ENCODE measurements around the gene ADGRG3.

ADGRG3 gene

GRCh38 chr16:57637020-57637419 lies 31.1 kb upstream of the ADGRG3 start:
- Histone ChIP-seq H3K4me3 (ENCODE audit: low read length) (no peak overlapping the region), H4K20me1 (ENCODE audit: insufficient read depth, low read length) (peaks cover 7% of the 10 kb centered on the region; the same call in 1 of the 2 replicates), H3K27ac (ENCODE audit: low read length) (no peak overlapping the region), H3K4me2 (ENCODE audit: low read length) (no peak overlapping the region), H2AFZ (ENCODE audit: low read depth, low read length) (no peak overlapping the region), H3K27me3 (ENCODE audit: low read depth, low read length) (peaks cover 87% of the 10 kb centered on the region), H3K79me2 (ENCODE audit: low read length) (no peaks in the 10 kb centered on the region), H3K9ac (ENCODE audit: low read length) (no peak overlapping the region), H3K36me3 (replicated peaks; ENCODE audit: low read depth, low read length) (no peaks in the 10 kb centered on the region), H3K9me3 (ENCODE audit: insufficient read depth, low read length) (no peaks in the 10 kb centered on the region), H3K4me1 (ENCODE audit: low read length) (no peaks in the 10 kb centered on the region)
- TF ChIP-seq EZH2phosphoT487 (IDR thresholded peaks at IDR 0.05; ENCODE audit: low read depth): no peak
- TF ChIP-seq, protein P1, sequence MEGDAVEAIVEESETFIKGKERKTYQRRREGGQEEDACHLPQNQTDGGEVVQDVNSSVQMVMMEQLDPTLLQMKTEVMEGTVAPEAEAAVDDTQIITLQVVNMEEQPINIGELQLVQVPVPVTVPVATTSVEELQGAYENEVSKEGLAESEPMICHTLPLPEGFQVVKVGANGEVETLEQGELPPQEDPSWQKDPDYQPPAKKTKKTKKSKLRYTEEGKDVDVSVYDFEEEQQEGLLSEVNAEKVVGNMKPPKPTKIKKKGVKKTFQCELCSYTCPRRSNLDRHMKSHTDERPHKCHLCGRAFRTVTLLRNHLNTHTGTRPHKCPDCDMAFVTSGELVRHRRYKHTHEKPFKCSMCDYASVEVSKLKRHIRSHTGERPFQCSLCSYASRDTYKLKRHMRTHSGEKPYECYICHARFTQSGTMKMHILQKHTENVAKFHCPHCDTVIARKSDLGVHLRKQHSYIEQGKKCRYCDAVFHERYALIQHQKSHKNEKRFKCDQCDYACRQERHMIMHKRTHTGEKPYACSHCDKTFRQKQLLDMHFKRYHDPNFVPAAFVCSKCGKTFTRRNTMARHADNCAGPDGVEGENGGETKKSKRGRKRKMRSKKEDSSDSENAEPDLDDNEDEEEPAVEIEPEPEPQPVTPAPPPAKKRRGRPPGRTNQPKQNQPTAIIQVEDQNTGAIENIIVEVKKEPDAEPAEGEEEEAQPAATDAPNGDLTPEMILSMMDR (IDR thresholded peaks at IDR 0.05; ENCODE audit: low read depth, low read length): no peak

DNA sequence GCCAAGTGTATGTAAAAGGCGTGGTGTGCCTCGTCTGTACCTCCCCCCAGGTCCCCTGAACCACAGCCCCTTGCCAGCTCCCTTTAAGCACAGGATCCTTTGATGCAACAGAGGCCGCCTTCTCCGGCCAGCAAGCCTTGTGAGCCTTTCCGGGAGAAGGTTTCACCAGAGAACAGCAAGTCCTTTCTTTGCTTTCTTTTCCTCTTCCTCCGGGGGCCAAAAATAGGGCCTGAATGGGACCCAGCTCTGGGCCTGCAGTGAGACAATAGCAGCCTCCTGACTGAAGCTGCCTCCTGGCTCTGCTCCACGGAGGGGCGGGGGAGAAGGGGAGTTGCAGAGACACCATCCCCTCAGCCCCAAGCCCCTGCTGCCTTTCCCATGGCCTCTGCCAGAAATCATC lies 30.7 kb upstream of the ADGRG3 start:
- Histone ChIP-seq H3K4me3 (ENCODE audit: low read length) (no peak overlapping the region), H2AFZ (ENCODE audit: low read depth, low read length) (no peak overlapping the region), H3K27me3 (ENCODE audit: low read depth, low read length) (peaks cover 87% of the 10 kb centered on the region), H3K9ac (ENCODE audit: low read length) (no peak overlapping the region), H3K4me2 (ENCODE audit: low read length) (no peak overlapping the region), H3K79me2 (ENCODE audit: low read length) (no peaks in the 10 kb centered on the region), H3K27ac (ENCODE audit: low read length) (no peak overlapping the region), H3K9me3 (ENCODE audit: insufficient read depth, low read length) (no peaks in the 10 kb centered on the region), H4K20me1 (ENCODE audit: insufficient read depth, low read length) (peaks cover 11% of the 10 kb centered on the region; the same call in 1 of the 2 replicates), H3K36me3 (replicated peaks; ENCODE audit: low read depth, low read length) (no peaks in the 10 kb centered on the region), H3K4me1 (ENCODE audit: low read length) (no peaks in the 10 kb centered on the region)
- TF ChIP-seq, protein P1 (IDR thresholded peaks at IDR 0.05; ENCODE audit: low read depth, low read length): no peak
- TF ChIP-seq EZH2phosphoT487 (IDR thresholded peaks at IDR 0.05; ENCODE audit: low read depth): no peak

DNA sequence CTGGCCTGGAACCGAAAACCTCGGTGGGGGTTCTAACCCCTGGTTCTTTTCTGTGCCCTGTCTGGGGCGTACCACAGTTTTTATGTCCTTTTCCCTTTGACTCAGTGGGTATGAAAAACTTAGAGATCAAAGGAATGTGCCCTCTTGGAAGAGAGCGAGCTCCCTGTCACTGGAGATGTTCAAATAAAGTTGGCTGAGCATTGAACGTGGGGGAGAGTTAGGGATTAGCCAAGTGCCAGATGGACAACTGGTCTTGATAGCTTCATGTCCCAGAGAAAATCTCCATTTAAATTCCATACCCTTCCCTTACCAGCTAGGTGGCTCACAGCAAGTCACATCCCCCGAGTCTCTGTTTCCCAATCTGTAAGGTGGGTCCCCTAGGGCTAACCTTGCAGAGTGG lies 30.1 kb upstream of the ADGRG3 start:
- Histone ChIP-seq H4K20me1 (ENCODE audit: insufficient read depth, low read length) (peaks cover 13% of the 10 kb centered on the region; the same call in 1 of the 2 replicates), H3K9ac (ENCODE audit: low read length) (no peak overlapping the region), H3K27me3 (ENCODE audit: low read depth, low read length) (peaks cover 87% of the 10 kb centered on the region)

GRCh38 chr16:57638381-57638780 lies 29.7 kb upstream of the ADGRG3 start:
- Histone ChIP-seq H2AFZ (ENCODE audit: low read depth, low read length) (no peak overlapping the region), H3K36me3 (replicated peaks; ENCODE audit: low read depth, low read length) (no peaks in the 10 kb centered on the region), H3K79me2 (ENCODE audit: low read length) (no peaks in the 10 kb centered on the region), H3K4me3 (ENCODE audit: low read length) (no peak overlapping the region), H3K9me3 (ENCODE audit: insufficient read depth, low read length) (no peaks in the 10 kb centered on the region), H3K4me1 (ENCODE audit: low read length) (no peaks in the 10 kb centered on the region), H3K27me3 (ENCODE audit: low read depth, low read length) (peaks cover 87% of the 10 kb centered on the region), H4K20me1 (ENCODE audit: insufficient read depth, low read length) (peaks cover 17% of the 10 kb centered on the region; the same call in 1 of the 2 replicates), H3K9ac (ENCODE audit: low read length) (no peak overlapping the region), H3K4me2 (ENCODE audit: low read length) (no peak overlapping the region), H3K27ac (ENCODE audit: low read length) (no peak overlapping the region)
- TF ChIP-seq, protein P1 (IDR thresholded peaks at IDR 0.05; ENCODE audit: low read depth, low read length): no peak
- no peak for TF ChIP-seq EZH2phosphoT487 (IDR thresholded peaks at IDR 0.05; ENCODE audit: low read depth)

More for the DNA sequence above, 30.1 kb upstream of the ADGRG3 start:
- H3K4me2 ChIP-seq (ENCODE audit: low read length): no peak overlapping the region
- no peaks in the 10 kb centered on the region for H3K79me2 ChIP-seq (ENCODE audit: low read length)
- TF ChIP-seq, protein P1 (IDR thresholded peaks at IDR 0.05; ENCODE audit: low read depth, low read length): no peak
- no peak for TF ChIP-seq EZH2phosphoT487 (IDR thresholded peaks at IDR 0.05; ENCODE audit: low read depth)
- no peak overlapping the region for H3K4me3 ChIP-seq (ENCODE audit: low read length)
- no peaks in the 10 kb centered on the region for H3K36me3 ChIP-seq (replicated peaks; ENCODE audit: low read depth, low read length)
- no peak overlapping the region for H2AFZ ChIP-seq (ENCODE audit: low read depth, low read length)
- no peak overlapping the region for H3K27ac ChIP-seq (ENCODE audit: low read length)
- H3K4me1 ChIP-seq (ENCODE audit: low read length): no peaks in the 10 kb centered on the region
- no peaks in the 10 kb centered on the region for H3K9me3 ChIP-seq (ENCODE audit: insufficient read depth, low read length)
